ENCODE data around the gene REEP2. TPM values are rescaled to one million over a fixed set of nuclear protein-coding genes. Genes with fewer than 3 reads are reported as not detected.
A peak's percentile ranks its signal among the peaks of the same experiment; 100 is the strongest.

The REEP2 gene
- total and polyA plus RNA-seq, 4 experiments from 2014 or later = 0.57 TPM; not detected in 3

- H3K27ac ChIP-seq (ENCODE audit: low read depth, low read length) = no peak overlapping the region
Observed at GRCh38 chr5:138457531-138458275, 18.8 kb downstream of the REEP2 start.

GRCh38 chr5:138458384-138458783, 19.5 kb downstream of the REEP2 start:
- POLR2A ChIA-PET (ENCODE audit: partially characterized antibody) = no interaction called here
- H3K4me1 Mint-ChIP-seq = peaks cover 15 to 50% (median 28%) of the 10 kb centered on the region in 4 donors
- no peaks in the 10 kb centered on the region for H3K27me3 Mint-ChIP-seq
- no peaks in the 10 kb centered on the region for H3K27me3 ChIP-seq (ENCODE audit: insufficient read depth, low read length)
- CTCF ChIA-PET (ENCODE audit: partially characterized antibody) = interaction anchor here (4.9 to 21.4 kb wide), 2 partner anchors 8 to 41 kb away, joined by 39 to 507 read pairs; no protein-coding TSS in a partner anchor
- intact Hi-C loops (cut with micrococcal nuclease) = no loop called here
- DNase-seq = no peak
- no peaks in the 10 kb centered on the region for H3K36me3 Mint-ChIP-seq
- H3K4me3 Mint-ChIP-seq = no peak overlapping the region
- no peaks in the 10 kb centered on the region for H3K9me3 ChIP-seq (ENCODE audit: control insufficient read depth in 1 of 2, low read length in 2 of 2)
- peaks cover 33% of the 10 kb centered on the region for H3K4me1 ChIP-seq (ENCODE audit: insufficient read depth, low read length)
- H3K27ac ChIP-seq (ENCODE audit: low read depth, low read length) = no peak overlapping the region
- H3K9me3 Mint-ChIP-seq = no peaks in the 10 kb centered on the region
- H3K36me3 ChIP-seq (ENCODE audit: insufficient read depth, low read length) = no peaks in the 10 kb centered on the region
- H3K27ac Mint-ChIP-seq = peak overlapping the region in 5 of 7 donors; percentile 66 to 99 (median 98)
- no peak overlapping the region for H3K4me3 ChIP-seq (ENCODE audit: low read length in 2 of 2)

More at GRCh38 chr5:138457531-138458275, 18.8 kb downstream of the REEP2 start:
- no peaks in the 10 kb centered on the region for H3K36me3 Mint-ChIP-seq
- no peak overlapping the region for H3K4me3 ChIP-seq (ENCODE audit: low read length in 2 of 2)
- no peaks in the 10 kb centered on the region for H3K9me3 Mint-ChIP-seq
- ChIA-PET POLR2A (ENCODE audit: partially characterized antibody) (no interaction called here), CTCF (ENCODE audit: partially characterized antibody) (interaction anchor here (4.9 to 21.4 kb wide), 2 partner anchors 7 to 41 kb away, joined by 39 to 507 read pairs; no protein-coding TSS in a partner anchor)
- peaks cover 15 to 49% (median 27%) of the 10 kb centered on the region in 4 donors for H3K4me1 Mint-ChIP-seq
- intact Hi-C loops (cut with micrococcal nuclease) = no loop called here
- peaks cover 29% of the 10 kb centered on the region for H3K4me1 ChIP-seq (ENCODE audit: insufficient read depth, low read length)
- peak overlapping the region in 6 of 7 donors; percentile 62 to 98 (median 76) for H3K27ac Mint-ChIP-seq
- H3K27me3 ChIP-seq (ENCODE audit: insufficient read depth, low read length) = no peaks in the 10 kb centered on the region
- H3K4me3 Mint-ChIP-seq = peak overlapping the region in 3 of 8 donors; percentile 19 to 48 (median 22)
- no peaks in the 10 kb centered on the region for H3K36me3 ChIP-seq (ENCODE audit: insufficient read depth, low read length)
- H3K27me3 Mint-ChIP-seq = no peaks in the 10 kb centered on the region
- DNase-seq = no peak
- no peaks in the 10 kb centered on the region for H3K9me3 ChIP-seq (ENCODE audit: control insufficient read depth in 1 of 2, low read length in 2 of 2)

- Histone ChIP-seq H3K9me3 (ENCODE audit: control insufficient read depth in 1 of 2, low read length in 2 of 2) (no peaks in the 10 kb centered on the region), H3K27ac (ENCODE audit: low read depth, low read length) (peak overlapping the region; percentile 33), H3K4me3 (ENCODE audit: low read length in 2 of 2) (no peak overlapping the region), H3K36me3 (ENCODE audit: insufficient read depth, low read length) (no peaks in the 10 kb centered on the region), H3K27me3 (ENCODE audit: insufficient read depth, low read length) (no peaks in the 10 kb centered on the region), H3K4me1 (ENCODE audit: insufficient read depth, low read length) (peaks cover 38% of the 10 kb centered on the region)
- intact Hi-C loops (cut with micrococcal nuclease) = no loop called here
- no peak for DNase-seq
- H3K27me3 Mint-ChIP-seq = no peaks in the 10 kb centered on the region
- H3K27ac Mint-ChIP-seq = peak overlapping the region; percentile 97 to 99 (median 98)
- H3K36me3 Mint-ChIP-seq = no peaks in the 10 kb centered on the region
- H3K4me3 Mint-ChIP-seq = peak overlapping the region in 6 of 8 donors; percentile 58 to 81 (median 70)
- CTCF ChIA-PET (ENCODE audit: partially characterized antibody) = interaction anchor here (4.9 to 21.4 kb wide), 2 partner anchors 8 to 40 kb away, joined by 39 to 507 read pairs; no protein-coding TSS in a partner anchor
- H3K9me3 Mint-ChIP-seq = no peaks in the 10 kb centered on the region
- H3K4me1 Mint-ChIP-seq = peaks cover 15 to 54% (median 30%) of the 10 kb centered on the region in 4 donors
- POLR2A ChIA-PET (ENCODE audit: partially characterized antibody) = interaction anchor here (1.5 kb wide), 1 partner anchor 85 kb away, joined by 9 read pairs; the partner anchor contains the start of gene ETF1
Observed at GRCh38 chr5:138458856-138459255, 20.0 kb downstream of the REEP2 start.

GRCh38 chr5:138459311-138459933, 20.6 kb downstream of the REEP2 start:
- no peaks in the 10 kb centered on the region for H3K27me3 ChIP-seq (ENCODE audit: insufficient read depth, low read length)
- Mint-ChIP-seq H3K27ac (peak overlapping the region; percentile 97 to 99 (median 98)), H3K4me3 (peak overlapping the region in 7 of 8 donors; percentile 38 to 81 (median 67)), H3K27me3 (no peaks in the 10 kb centered on the region), H3K9me3 (no peaks in the 10 kb centered on the region), H3K4me1 (peaks cover 15 to 55% (median 30%) of the 10 kb centered on the region in 4 donors), H3K36me3 (no peaks in the 10 kb centered on the region)
- H3K4me3 ChIP-seq (ENCODE audit: low read length in 2 of 2) = no peak overlapping the region
- intact Hi-C loops (cut with micrococcal nuclease) = no loop called here
- no peaks in the 10 kb centered on the region for H3K9me3 ChIP-seq (ENCODE audit: control insufficient read depth in 1 of 2, low read length in 2 of 2)
- peaks cover 38% of the 10 kb centered on the region for H3K4me1 ChIP-seq (ENCODE audit: insufficient read depth, low read length)
- DNase-seq = peak; percentile 71 to 97 (median 76)
- ChIA-PET POLR2A (ENCODE audit: partially characterized antibody) (interaction anchor here (1.5 kb wide), 1 partner anchor 84 kb away, joined by 9 read pairs; the partner anchor contains the start of gene ETF1), CTCF (ENCODE audit: partially characterized antibody) (interaction anchor here (4.9 to 21.4 kb wide), 2 partner anchors 9 to 40 kb away, joined by 39 to 507 read pairs; no protein-coding TSS in a partner anchor)
- no peaks in the 10 kb centered on the region for H3K36me3 ChIP-seq (ENCODE audit: insufficient read depth, low read length)
- H3K27ac ChIP-seq (ENCODE audit: low read depth, low read length) = peak overlapping the region; percentile 33

GRCh38 chr5:138460032-138460693, 21.3 kb downstream of the REEP2 start:
- Histone ChIP-seq H3K9me3 (ENCODE audit: control insufficient read depth in 1 of 2, low read length in 2 of 2) (no peaks in the 10 kb centered on the region), H3K4me1 (ENCODE audit: insufficient read depth, low read length) (peaks cover 38% of the 10 kb centered on the region), H3K27me3 (ENCODE audit: insufficient read depth, low read length) (no peaks in the 10 kb centered on the region), H3K4me3 (ENCODE audit: low read length in 2 of 2) (no peak overlapping the region), H3K27ac (ENCODE audit: low read depth, low read length) (peak overlapping the region; percentile 33), H3K36me3 (ENCODE audit: insufficient read depth, low read length) (no peaks in the 10 kb centered on the region)
- POLR2A ChIA-PET (ENCODE audit: partially characterized antibody) = interaction anchor here (0.8 to 1.5 kb wide), 2 partner anchors 33 to 83 kb away, joined by 3 to 9 read pairs; partner anchors contain the start of gene ETF1
- DNase-seq = no peak
- Mint-ChIP-seq H3K4me3 (peak overlapping the region in 3 of 8 donors; percentile 12 to 76 (median 44)), H3K4me1 (peaks cover 15 to 57% (median 30%) of the 10 kb centered on the region in 4 donors), H3K27me3 (no peaks in the 10 kb centered on the region), H3K36me3 (peaks cover 0 to under 1% of the 10 kb centered on the region in 2 donors), H3K27ac (peak overlapping the region; percentile 4 to 99 (median 97)), H3K9me3 (no peaks in the 10 kb centered on the region)
- CTCF ChIA-PET (ENCODE audit: partially characterized antibody) = interaction anchor here (4.9 to 21.4 kb wide), 2 partner anchors 10 to 39 kb away, joined by 39 to 507 read pairs; no protein-coding TSS in a partner anchor
- intact Hi-C loops (cut with micrococcal nuclease) = no loop called here

GRCh38 chr5:138461343-138462125, 22.7 kb downstream of the REEP2 start:
- peaks cover 0 to 3% of the 10 kb centered on the region in 2 donors for H3K36me3 Mint-ChIP-seq
- H3K27me3 Mint-ChIP-seq = no peaks in the 10 kb centered on the region
- DNase-seq = no peak
- Histone ChIP-seq H3K4me3 (ENCODE audit: low read length in 2 of 2) (no peak overlapping the region), H3K36me3 (ENCODE audit: insufficient read depth, low read length) (no peaks in the 10 kb centered on the region), H3K27ac (ENCODE audit: low read depth, low read length) (no peak overlapping the region), H3K4me1 (ENCODE audit: insufficient read depth, low read length) (peaks cover 45% of the 10 kb centered on the region), H3K27me3 (ENCODE audit: insufficient read depth, low read length) (no peaks in the 10 kb centered on the region), H3K9me3 (ENCODE audit: control insufficient read depth in 1 of 2, low read length in 2 of 2) (no peaks in the 10 kb centered on the region)
- intact Hi-C loops (cut with micrococcal nuclease) = no loop called here
- H3K9me3 Mint-ChIP-seq = peaks cover 0 to 1% (median 0%) of the 10 kb centered on the region in 8 donors
- POLR2A ChIA-PET (ENCODE audit: partially characterized antibody) = interaction anchor here (0.8 kb wide), 1 partner anchor 31 kb away, joined by 3 read pairs; no protein-coding TSS in a partner anchor
- peak overlapping the region in 5 of 7 donors; percentile 71 to 98 (median 88) for H3K27ac Mint-ChIP-seq
- peaks cover 17 to 56% (median 31%) of the 10 kb centered on the region in 4 donors for H3K4me1 Mint-ChIP-seq
- CTCF ChIA-PET (ENCODE audit: partially characterized antibody) = interaction anchor here (1.3 to 21.4 kb wide), 4 partner anchors 11 to 108 kb away, joined by 3 to 507 read pairs (median 23); no protein-coding TSS in a partner anchor
- H3K4me3 Mint-ChIP-seq = peak overlapping the region in 2 of 8 donors; percentile 44 to 52

All from CD4-positive, alpha-beta memory T cell (primary cell).